GM12873 (cell line): ENCODE results near the gene SH3RF2.

Source experiments
- TF ChIP-seq, protein P1 (sequence below): IDR thresholded peaks from 2 replicates; pipeline ENCODE4 v1.5.1; 2012; ENCODE audit warnings: low read depth, mild to moderate bottlenecking, moderate library complexity, low read length, control low read depth; ENCODE audit not compliant: insufficient read depth; ENCODE audit errors: missing control alignments

The SH3RF2 gene

DNA sequence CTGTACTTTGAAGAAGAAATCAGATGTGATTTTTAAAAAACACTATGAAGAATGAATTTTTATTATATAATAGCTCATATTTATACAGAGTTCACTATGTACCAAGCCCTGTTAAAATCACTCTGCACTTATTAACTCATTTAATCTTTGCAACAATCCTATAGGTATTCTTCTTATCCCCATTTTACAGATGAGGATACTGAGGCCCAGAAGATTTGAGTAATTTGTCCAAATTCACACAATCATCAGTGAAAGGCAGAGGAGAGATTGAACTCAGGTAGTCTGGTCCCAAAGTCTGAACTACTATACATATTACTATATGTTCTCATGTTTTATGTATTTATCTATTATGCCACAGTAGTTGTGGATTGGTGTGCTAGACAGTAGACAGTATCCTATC, 152.9 kb downstream of the SH3RF2 start:
- TF ChIP-seq, protein P1, sequence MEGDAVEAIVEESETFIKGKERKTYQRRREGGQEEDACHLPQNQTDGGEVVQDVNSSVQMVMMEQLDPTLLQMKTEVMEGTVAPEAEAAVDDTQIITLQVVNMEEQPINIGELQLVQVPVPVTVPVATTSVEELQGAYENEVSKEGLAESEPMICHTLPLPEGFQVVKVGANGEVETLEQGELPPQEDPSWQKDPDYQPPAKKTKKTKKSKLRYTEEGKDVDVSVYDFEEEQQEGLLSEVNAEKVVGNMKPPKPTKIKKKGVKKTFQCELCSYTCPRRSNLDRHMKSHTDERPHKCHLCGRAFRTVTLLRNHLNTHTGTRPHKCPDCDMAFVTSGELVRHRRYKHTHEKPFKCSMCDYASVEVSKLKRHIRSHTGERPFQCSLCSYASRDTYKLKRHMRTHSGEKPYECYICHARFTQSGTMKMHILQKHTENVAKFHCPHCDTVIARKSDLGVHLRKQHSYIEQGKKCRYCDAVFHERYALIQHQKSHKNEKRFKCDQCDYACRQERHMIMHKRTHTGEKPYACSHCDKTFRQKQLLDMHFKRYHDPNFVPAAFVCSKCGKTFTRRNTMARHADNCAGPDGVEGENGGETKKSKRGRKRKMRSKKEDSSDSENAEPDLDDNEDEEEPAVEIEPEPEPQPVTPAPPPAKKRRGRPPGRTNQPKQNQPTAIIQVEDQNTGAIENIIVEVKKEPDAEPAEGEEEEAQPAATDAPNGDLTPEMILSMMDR = no peak

DNA sequence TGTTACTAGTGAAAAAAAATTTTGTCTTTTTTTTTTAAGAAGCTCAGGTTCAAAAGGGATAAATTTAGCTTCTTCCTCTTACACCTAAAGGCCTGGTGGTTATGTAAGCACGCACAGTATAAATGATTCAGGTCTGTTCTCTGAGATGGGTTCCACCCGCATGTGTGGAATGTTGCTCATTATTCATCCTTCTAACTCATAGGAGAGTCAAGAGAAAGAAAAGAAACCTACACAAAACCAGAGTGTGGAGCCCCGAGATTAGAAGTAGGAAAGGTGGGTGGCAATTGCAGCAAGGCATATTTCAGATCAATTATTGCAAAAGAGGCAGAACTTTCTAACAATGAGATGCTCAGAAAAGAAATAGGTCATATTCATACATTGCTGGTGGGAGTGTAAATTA, 155.5 kb downstream of the SH3RF2 start:
- TF ChIP-seq, protein P1 = no peak

DNA sequence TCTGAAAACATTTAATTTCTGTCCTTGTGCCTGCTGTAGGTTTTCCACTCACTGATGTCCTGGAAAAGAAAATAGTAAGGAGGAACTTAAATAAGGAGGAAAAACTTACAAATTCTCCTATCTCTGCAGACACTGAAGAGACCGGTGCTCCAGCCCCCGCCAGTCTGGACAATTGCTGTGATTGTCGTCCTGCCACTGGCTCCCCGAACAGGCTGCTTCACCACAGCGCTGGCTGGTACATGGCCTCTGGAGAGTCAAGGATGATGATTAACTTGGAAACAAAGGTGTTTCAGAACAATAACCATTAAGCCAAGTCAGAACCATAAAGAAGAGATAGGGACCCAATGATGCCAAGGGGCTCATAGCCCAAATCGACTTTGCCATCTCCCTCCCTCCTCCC, 161.7 kb downstream of the SH3RF2 start:
- TF ChIP-seq, protein P1 = no peak

DNA sequence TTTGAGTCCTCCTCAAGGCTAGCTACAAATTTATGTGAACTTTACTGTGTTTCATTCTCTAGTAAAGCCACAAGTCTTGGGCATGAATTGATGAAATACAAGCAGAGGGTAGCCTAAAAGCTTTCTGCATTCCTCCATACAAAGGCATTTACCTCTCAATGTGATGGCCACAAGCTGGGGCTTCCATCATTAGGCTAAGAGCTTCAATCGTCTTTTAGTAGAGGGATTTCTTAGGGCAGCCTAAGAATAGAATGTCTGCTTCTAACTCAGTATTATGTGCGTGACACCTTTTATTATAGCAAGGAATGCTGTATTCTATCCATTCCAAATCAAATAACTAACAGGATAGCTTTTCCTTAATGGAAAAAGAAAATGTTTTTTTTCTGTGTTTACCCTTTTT, 165.3 kb downstream of the SH3RF2 start:
- TF ChIP-seq, protein P1 = no peak

DNA sequence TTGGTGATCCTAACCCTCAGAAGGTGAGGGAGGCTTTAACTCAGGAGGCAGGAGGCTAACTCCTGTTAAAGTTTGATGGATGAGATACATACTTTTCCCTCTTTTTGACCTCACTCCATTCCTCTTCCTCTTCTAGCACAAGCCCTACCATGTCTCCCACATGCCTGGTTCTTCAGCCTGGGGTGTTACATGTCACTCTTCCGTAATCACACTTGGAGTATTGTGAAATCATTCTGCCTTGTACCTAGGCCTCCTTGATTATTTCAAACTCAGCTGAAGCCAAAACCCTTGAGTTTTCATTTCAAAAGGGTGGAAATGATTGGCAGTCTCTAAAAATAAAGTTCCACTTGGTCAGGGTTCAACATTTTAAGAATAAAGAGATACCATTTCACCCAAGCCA, 167.2 kb downstream of the SH3RF2 start:
- TF ChIP-seq, protein P1 = no peak

DNA sequence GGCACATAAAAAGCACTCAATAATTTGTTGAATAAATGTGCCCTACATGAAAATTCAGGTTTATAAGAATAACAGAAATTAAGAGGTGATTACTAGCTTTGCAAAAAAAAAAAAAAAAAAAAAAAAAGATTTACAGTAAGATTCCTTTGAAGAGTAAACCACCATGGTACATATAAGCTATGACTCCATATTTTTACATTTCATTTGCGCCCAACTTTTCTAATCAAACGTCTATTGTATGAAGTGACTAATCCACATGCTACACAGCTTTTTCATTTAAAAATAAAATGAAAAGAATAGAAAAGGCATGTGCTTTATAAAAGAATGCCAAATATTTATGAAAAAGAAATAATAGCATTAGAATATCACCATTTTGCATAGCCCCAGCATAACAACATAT, 169.1 kb downstream of the SH3RF2 start, which contains the start of gene PLAC8L1:
PLAC8L1 (minus strand) TSS at position 101 of the 400 bp plus-strand sequence. CDS start 1,266 bp downstream, outside the sequence.
- TF ChIP-seq, protein P1 = no peak

DNA sequence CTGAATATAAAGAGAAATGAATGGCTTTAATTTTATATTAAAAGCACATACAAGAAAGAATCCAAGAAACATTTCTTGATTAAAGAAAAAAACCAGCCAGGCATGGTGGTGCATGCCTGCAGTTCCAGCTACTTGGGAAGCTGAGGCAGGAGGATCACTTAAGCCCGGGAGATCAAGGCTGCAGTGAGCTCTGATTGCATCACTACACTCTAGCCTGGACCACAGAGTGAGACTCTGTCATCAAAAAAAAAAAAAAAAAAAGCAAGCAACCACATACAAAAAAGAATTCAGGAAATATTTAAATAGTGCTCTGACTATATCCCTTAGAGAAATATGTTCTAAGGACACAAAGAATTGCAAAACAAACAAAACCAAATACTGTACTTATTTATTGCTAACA, 171.5 kb downstream of the SH3RF2 start:
- TF ChIP-seq, protein P1 = no peak
